Naive thymus-derived CD4-positive, alpha-beta T cell (primary cell): Measurements from ENCODE around the gene MAP2K3. TPM values are rescaled to one million over a fixed set of nuclear protein-coding genes. Genes with fewer than 3 reads are reported as not detected.
"Not testable (repeated sequence)": the region's sequence is repeated elsewhere in the genome, so short reads cannot be mapped to it uniquely, and the experiment has no call there.

Source experiments
- ATAC-seq: fragments of 150-1000 bp; cut with Tn5 transposase; 2 replicates; pipeline ENCODE4 v1.10.0; 2021; ENCODE audit warnings: mild to moderate bottlenecking, moderate library complexity
- CTCF ChIA-PET: fragments of 350-600 bp; sonication (Branson Sonifier 250); formaldehyde crosslinking; loops from one replicate; lab custom pipeline; 2021; ENCODE audit warnings: antibody characterized with exemption; lab: Charles Lee
- POLR2A ChIA-PET: fragments of 350-600 bp; sonication (Branson Sonifier 250); formaldehyde crosslinking; loops from one replicate; lab custom pipeline; 2021; ENCODE audit warnings: antibody characterized with exemption, inconsistent platforms; lab: Charles Lee
- DNase-seq, 9 donors: peaks; one replicate each; pipeline versions ENCODE4 v3.0.0 to v3.0.0-alpha.2; 2020 to 2022; ENCODE audit warnings: mixed read lengths in 1 of 9
- H3K27ac ChIP-seq: one replicate; pipeline ENCODE4 v1.7.0; 2013; ENCODE audit warnings: mild to moderate bottlenecking, low read depth, low read length, moderate library complexity
- H3K27me3 ChIP-seq, 2 donors: one replicate each; pipeline ENCODE4 v1.7.0; 2013; ENCODE audit warnings: low read length in 2 of 2, mild to moderate bottlenecking in 2 of 2, moderate library complexity in 2 of 2; ENCODE audit not compliant: control insufficient read depth in 2 of 2, insufficient read depth in 2 of 2
- H3K36me3 ChIP-seq, 3 experiments: 1 replicate in 2 of 3; 2 replicates in 1 of 3; pipeline ENCODE4 v1.7.0; 2013; ENCODE audit warnings: low read length in 3 of 3, mild to moderate bottlenecking in 3 of 3, moderate library complexity in 1 of 3; ENCODE audit not compliant: insufficient read depth in 3 of 3, control insufficient read depth in 2 of 3
- H3K4me1 ChIP-seq, 2 donors: one replicate each; pipeline ENCODE4 v1.7.0; 2013; ENCODE audit warnings: low read length in 2 of 2, mild to moderate bottlenecking in 2 of 2, moderate library complexity in 1 of 2; ENCODE audit not compliant: control insufficient read depth in 2 of 2, insufficient read depth in 2 of 2
- H3K4me3 ChIP-seq: 2 replicates; pipeline ENCODE4 v1.7.0; 2013; ENCODE audit warnings: mild to moderate bottlenecking, low read length
- H3K9me3 ChIP-seq, 3 experiments: 1 replicate in 2 of 3; 2 replicates in 1 of 3; pipeline ENCODE4 v1.7.0; 2013; ENCODE audit warnings: low read length in 3 of 3; ENCODE audit not compliant: control insufficient read depth in 2 of 3
- H3K27ac Mint-ChIP-seq, 9 donors: one replicate each; pipeline ENCODE4 v1.8.0; 2020 to 2022; ENCODE audit warnings: mixed read lengths in 9 of 9, mild to moderate bottlenecking in 8 of 9, moderate library complexity in 5 of 9, inconsistent platforms in 2 of 9
- H3K27me3 Mint-ChIP-seq, 5 donors: one replicate each; pipeline ENCODE4 v1.8.0; 2021 to 2022; ENCODE audit warnings: mixed read lengths in 5 of 5, mild to moderate bottlenecking in 1 of 5
- H3K36me3 Mint-ChIP-seq, 5 donors: one replicate each; pipeline ENCODE4 v1.8.0; 2020 to 2022; ENCODE audit warnings: mixed read lengths in 5 of 5, mild to moderate bottlenecking in 3 of 5, inconsistent platforms in 1 of 5
- H3K4me1 Mint-ChIP-seq, 7 donors: one replicate each; pipeline ENCODE4 v1.8.0; 2020 to 2022; ENCODE audit warnings: mixed read lengths in 7 of 7, mild to moderate bottlenecking in 3 of 7, inconsistent platforms in 1 of 7
- H3K4me3 Mint-ChIP-seq, 10 donors: one replicate each; pipeline ENCODE4 v1.8.0; 2020 to 2022; ENCODE audit warnings: mild to moderate bottlenecking in 10 of 10, mixed read lengths in 10 of 10, moderate library complexity in 6 of 10, inconsistent platforms in 2 of 10
- H3K9me3 Mint-ChIP-seq, 11 donors: one replicate each; pipeline ENCODE4 v1.8.0; 2020 to 2022; ENCODE audit warnings: mixed read lengths in 11 of 11, mild to moderate bottlenecking in 4 of 11, inconsistent platforms in 1 of 11, moderate library complexity in 1 of 11
- intact Hi-C, 2 donors: fragments of 100-400 bp; cut with micrococcal nuclease; formaldehyde crosslinking; loops; one replicate each; pipeline ENCODE4 v1.15.1; 2023
- polyA plus RNA-seq, 2 donors: library from polyadenylated mRNA; unstranded; fragments of 300-500 nt; fragmentation: Illumina TruSeq; gene quantifications; one replicate each; pipeline ENCODE4 v1.2.3, GENCODE V29; 2021
- total RNA-seq, 6 experiments: library from RNA in 5 of 6; stranded (reverse) in 5 of 6; gene quantifications; 1 replicate in 5 of 6; 2 replicates in 1 of 6; pipeline ENCODE4 v1.2.3 and lab custom pipeline; 2021 to 2026

The MAP2K3 gene
- total and polyA plus RNA-seq, 7 experiments from 2014 or later = 37.5 to 127 (median 47.7) TPM

DNA sequence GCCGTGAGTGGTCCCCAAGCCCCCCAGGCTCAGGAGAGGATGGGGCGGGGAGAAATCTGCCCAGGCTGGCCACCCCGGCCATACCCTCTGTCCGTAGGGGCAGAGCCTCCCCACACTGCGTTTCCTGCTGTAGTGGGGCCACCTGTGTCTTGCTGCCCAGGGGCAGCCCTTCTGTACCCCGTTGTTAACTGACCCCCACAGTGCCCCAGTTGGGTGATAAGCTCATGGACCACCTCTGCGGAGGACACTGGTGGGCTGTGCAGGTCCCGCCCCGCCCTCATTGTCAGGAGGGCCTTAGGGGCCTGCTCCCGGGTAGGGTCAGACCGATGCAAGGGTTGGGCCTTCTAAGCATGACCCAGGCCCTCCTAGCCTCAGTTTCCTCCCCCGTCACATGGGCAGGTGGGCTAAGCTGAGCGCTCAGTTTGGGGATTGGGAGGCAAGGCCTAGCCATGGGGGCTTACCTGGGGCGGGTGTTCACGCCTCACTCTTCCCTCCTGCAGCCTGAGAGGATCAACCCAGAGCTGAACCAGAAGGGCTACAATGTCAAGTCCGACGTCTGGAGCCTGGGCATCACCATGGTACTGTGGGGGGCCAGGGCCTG lies 20.1 kb downstream of the MAP2K3 start:
- DNase-seq, H3K4me3 Mint-ChIP-seq, H3K27me3 Mint-ChIP-seq, H3K27me3 ChIP-seq, H3K4me1 Mint-ChIP-seq, POLR2A ChIA-PET, H3K27ac Mint-ChIP-seq, H3K27ac ChIP-seq, H3K4me1 ChIP-seq, CTCF ChIA-PET, intact Hi-C loops, H3K4me3 ChIP-seq, H3K9me3 ChIP-seq: not testable (repeated sequence)
- Mint-ChIP-seq H3K36me3 (peaks cover 16 to 49% (median 20%) of the 10 kb centered on the region in 5 donors), H3K9me3 (peaks cover 0 to 19% (median 5%) of the 10 kb centered on the region in 11 donors)
- H3K36me3 ChIP-seq = peaks cover 0 to 80% (median 4%) of the 10 kb centered on the region in 3 experiments
- peak; percentile 10 for ATAC-seq

DNA sequence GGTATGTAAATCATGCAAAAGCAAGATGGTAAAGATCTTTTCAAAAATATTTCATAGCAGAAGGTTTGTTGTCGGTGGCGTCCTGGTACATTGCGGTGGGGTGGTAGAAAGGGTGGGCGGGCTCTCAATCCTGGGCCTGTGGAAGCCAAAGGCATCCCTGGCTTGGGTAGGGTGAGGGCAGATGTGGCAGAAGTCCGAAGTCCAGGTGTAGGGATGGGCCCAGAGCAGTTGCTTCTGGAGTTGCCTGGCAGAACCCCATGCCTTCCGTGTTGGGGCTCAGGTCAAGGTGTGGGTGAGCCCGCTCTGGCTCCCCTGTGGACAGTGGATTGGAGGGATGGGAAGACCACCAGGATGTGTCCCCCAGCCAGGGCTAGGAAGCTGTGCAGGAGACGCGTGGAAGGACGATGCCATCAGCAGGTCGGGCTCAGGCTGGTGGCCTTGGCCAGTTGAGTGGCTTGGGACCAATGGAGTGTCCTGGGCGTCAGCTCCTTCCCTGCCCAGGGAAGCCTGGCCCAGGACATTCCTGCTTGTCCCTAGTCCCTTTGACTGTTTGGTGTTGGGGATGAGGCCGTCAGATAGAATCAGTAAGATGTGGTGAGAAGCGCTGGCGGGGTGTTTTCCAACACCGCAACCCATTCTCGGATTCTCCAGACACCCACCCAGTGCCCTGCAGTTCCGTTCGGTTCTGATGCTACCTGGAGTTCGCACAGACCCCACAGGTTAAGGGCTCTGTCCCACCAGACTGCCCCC lies 21.1 kb downstream of the MAP2K3 start:
- intact Hi-C loops, H3K9me3 ChIP-seq, H3K4me3 Mint-ChIP-seq, H3K27me3 Mint-ChIP-seq, H3K27me3 ChIP-seq, CTCF ChIA-PET, DNase-seq, H3K4me1 ChIP-seq, H3K27ac ChIP-seq, POLR2A ChIA-PET, H3K4me3 ChIP-seq, H3K27ac Mint-ChIP-seq, H3K4me1 Mint-ChIP-seq, ATAC-seq: not testable (repeated sequence)
- peaks cover 16 to 51% (median 20%) of the 10 kb centered on the region in 5 donors for H3K36me3 Mint-ChIP-seq
- H3K36me3 ChIP-seq = peaks cover 0 to 76% (median 4%) of the 10 kb centered on the region in 3 experiments
- H3K9me3 Mint-ChIP-seq = peaks cover 0 to 19% (median 4%) of the 10 kb centered on the region in 11 donors

- CTCF ChIA-PET = interaction anchor here (0.6 kb wide), 1 partner anchor 11 kb away, joined by 4 read pairs; no protein-coding TSS in a partner anchor
- H3K4me3 ChIP-seq, DNase-seq, intact Hi-C loops, POLR2A ChIA-PET, ATAC-seq, H3K4me1 Mint-ChIP-seq, H3K27me3 Mint-ChIP-seq, H3K9me3 ChIP-seq, H3K27me3 ChIP-seq, H3K4me1 ChIP-seq, H3K4me3 Mint-ChIP-seq, H3K27ac ChIP-seq: not testable (repeated sequence)
- peaks cover 0 to 65% (median 4%) of the 10 kb centered on the region in 3 experiments for H3K36me3 ChIP-seq
- H3K36me3 Mint-ChIP-seq = peaks cover 11 to 46% (median 20%) of the 10 kb centered on the region in 5 donors
- H3K27ac Mint-ChIP-seq = peak overlapping the region in 2 of 9 donors; percentile 43 to 52
- peaks cover 0 to 14% (median 2%) of the 10 kb centered on the region in 11 donors for H3K9me3 Mint-ChIP-seq
Observed at GRCh38 chr17:21306611-21307272, 22.2 kb downstream of the MAP2K3 start.

DNA sequence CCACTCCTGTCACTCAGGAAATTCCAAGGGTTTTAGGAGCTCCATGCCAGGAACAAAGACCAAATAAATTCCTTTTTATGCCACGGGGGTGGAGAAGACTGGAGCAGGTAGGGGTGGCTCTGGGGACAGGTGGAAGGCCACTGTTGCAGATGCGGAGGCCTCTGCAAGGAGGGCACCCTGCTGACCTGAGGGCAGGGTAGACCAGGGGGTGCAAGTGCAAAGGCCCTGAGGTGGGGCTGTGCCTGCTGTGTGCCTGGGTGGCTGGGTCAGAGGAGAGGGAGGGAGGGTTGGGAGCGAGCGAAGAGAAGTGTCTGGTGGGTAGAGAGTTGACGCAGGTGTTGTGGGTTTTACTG lies 22.7 kb downstream of the MAP2K3 start:
- H3K4me3 Mint-ChIP-seq, intact Hi-C loops, H3K27ac ChIP-seq, H3K27me3 ChIP-seq, POLR2A ChIA-PET, H3K9me3 ChIP-seq, ATAC-seq, DNase-seq, CTCF ChIA-PET, H3K4me1 ChIP-seq, H3K27me3 Mint-ChIP-seq, H3K4me1 Mint-ChIP-seq, H3K4me3 ChIP-seq: not testable (repeated sequence)
- peaks cover 0 to 14% (median 2%) of the 10 kb centered on the region in 11 donors for H3K9me3 Mint-ChIP-seq
- H3K36me3 Mint-ChIP-seq = peaks cover 10 to 46% (median 20%) of the 10 kb centered on the region in 5 donors
- peaks cover 0 to 60% (median 4%) of the 10 kb centered on the region in 3 experiments for H3K36me3 ChIP-seq
- peak overlapping the region in 1 of 9 donors; percentile 52 for H3K27ac Mint-ChIP-seq

DNA sequence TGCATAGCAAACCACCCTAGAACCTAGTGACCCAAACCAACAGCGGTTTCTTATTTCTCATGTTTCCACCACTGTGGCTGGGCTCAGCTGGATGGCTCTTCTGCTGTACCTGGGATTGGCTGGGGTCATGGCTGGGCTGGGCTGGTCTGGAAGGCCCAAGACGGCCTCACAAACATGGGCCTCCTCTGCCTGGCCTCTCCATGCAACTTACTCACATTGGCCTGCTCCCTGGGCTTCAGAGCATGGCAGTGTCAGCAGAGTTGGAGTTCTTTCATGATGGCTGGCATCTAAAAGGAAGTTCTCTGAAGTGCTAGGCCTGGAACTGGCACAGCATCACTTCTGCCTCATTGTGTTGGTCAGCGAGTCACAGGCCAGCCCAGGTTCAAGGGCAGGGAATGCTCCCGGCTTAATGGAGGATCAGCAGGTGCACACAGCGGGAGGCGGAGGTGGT lies 24.4 kb downstream of the MAP2K3 start:
- H3K27me3 Mint-ChIP-seq, H3K27me3 ChIP-seq, H3K9me3 Mint-ChIP-seq, H3K4me1 Mint-ChIP-seq, H3K4me1 ChIP-seq, POLR2A ChIA-PET, H3K9me3 ChIP-seq, H3K4me3 ChIP-seq, CTCF ChIA-PET, DNase-seq, ATAC-seq, H3K4me3 Mint-ChIP-seq, H3K27ac ChIP-seq, intact Hi-C loops: not testable (repeated sequence)
- Mint-ChIP-seq H3K27ac (peak overlapping the region in 1 of 9 donors; percentile 60), H3K36me3 (peaks cover 5 to 41% (median 20%) of the 10 kb centered on the region in 5 donors)
- H3K36me3 ChIP-seq = peaks cover 0 to 43% (median 4%) of the 10 kb centered on the region in 3 experiments

DNA sequence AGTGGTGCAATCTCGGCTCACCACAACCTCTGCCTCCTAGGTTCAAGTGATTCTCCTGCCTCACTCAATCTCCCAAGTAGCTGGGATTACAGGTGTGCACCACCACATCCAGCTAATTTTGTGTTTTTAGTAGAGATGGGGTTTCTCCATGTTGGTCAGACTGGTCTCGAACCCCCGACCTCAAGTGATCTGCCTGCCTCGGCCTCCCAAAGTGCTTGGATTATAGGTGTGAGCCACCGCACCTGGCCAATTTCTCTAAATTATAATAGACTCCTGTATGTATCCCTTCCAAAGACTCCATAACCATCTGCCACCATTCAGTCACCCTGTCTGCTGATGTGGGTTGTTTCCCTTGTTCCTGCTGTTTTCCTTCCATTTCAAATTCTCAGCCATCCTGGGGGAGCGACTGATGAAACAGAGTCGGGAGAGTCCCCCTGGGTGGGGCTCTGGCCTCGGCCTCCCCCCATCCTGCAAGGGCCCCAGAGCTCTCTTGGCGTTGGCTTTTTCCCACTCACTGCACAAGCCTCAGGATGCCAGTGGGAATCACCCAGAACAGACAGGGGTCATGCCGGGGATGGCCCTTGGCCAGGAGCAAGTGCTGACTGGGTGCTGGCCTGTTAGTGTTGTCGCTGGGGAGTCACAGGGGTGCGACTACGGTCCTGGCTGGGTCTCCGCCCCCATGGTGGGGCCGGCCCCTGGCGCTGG lies 25.7 kb downstream of the MAP2K3 start:
- H3K4me1 ChIP-seq, H3K4me3 Mint-ChIP-seq, CTCF ChIA-PET, H3K9me3 Mint-ChIP-seq, ATAC-seq, H3K27me3 Mint-ChIP-seq, H3K9me3 ChIP-seq, POLR2A ChIA-PET, H3K27ac ChIP-seq, H3K27me3 ChIP-seq, DNase-seq, H3K4me3 ChIP-seq, H3K4me1 Mint-ChIP-seq: not testable (repeated sequence)
- H3K36me3 Mint-ChIP-seq = peaks cover 5 to 37% (median 20%) of the 10 kb centered on the region in 5 donors
- peaks cover 0 to 42% (median 4%) of the 10 kb centered on the region in 3 experiments for H3K36me3 ChIP-seq
- intact Hi-C loops = loop anchor here in 1 of 2 donors (10.0 kb wide), 1 partner anchor 205 kb away; no protein-coding TSS in a partner anchor
- H3K27ac Mint-ChIP-seq = peak overlapping the region in 1 of 9 donors; percentile 3
